ENCODE measurements around the gene TRAF3IP1. TPM values are rescaled to one million over a fixed set of nuclear protein-coding genes. Genes with fewer than 3 reads are reported as not detected.
A peak's percentile ranks its signal among the peaks of the same experiment; 100 is the strongest.

The TRAF3IP1 gene
- total RNA-seq, 1 donor from 2014 or later, result 15.1 TPM

GRCh38 chr2:238420878-238421694, 100.8 kb downstream of the TRAF3IP1 start:
- Mint-ChIP-seq H3K9me3 (ENCODE audit: low read depth) (no peaks in the 10 kb centered on the region), H3K27me3 (ENCODE audit: low read depth) (no peaks in the 10 kb centered on the region), H3K4me1 (ENCODE audit: low read depth) (peaks cover 57% of the 10 kb centered on the region), H3K27ac (ENCODE audit: unreplicated experiment) (peak overlapping the region; percentile 94), H3K36me3 (ENCODE audit: low read depth) (no peaks in the 10 kb centered on the region), H3K4me3 (ENCODE audit: unreplicated experiment) (peak overlapping the region; percentile 7)
- TF ChIP-seq CTCF (IDR thresholded peaks at IDR 0.05), result no peak
- no peak for DNase-seq (ENCODE audit: low spot score)

GRCh38 chr2:238421695-238422035, 101.3 kb downstream of the TRAF3IP1 start:
- TF ChIP-seq CTCF (IDR thresholded peaks at IDR 0.05), result no peak
- Mint-ChIP-seq H3K27me3 (ENCODE audit: low read depth) (no peaks in the 10 kb centered on the region), H3K9me3 (ENCODE audit: low read depth) (no peaks in the 10 kb centered on the region), H3K27ac (ENCODE audit: unreplicated experiment) (peak overlapping the region; percentile 94), H3K4me3 (ENCODE audit: unreplicated experiment) (no peak overlapping the region), H3K4me1 (ENCODE audit: low read depth) (peaks cover 59% of the 10 kb centered on the region), H3K36me3 (ENCODE audit: low read depth) (no peaks in the 10 kb centered on the region)
- DNase-seq (ENCODE audit: low spot score), result no peak

GRCh38 chr2:238422285-238422684, 102.0 kb downstream of the TRAF3IP1 start:
- Mint-ChIP-seq H3K36me3 (ENCODE audit: low read depth) (no peaks in the 10 kb centered on the region), H3K27ac (ENCODE audit: unreplicated experiment) (no peak overlapping the region), H3K4me3 (ENCODE audit: unreplicated experiment) (no peak overlapping the region), H3K9me3 (ENCODE audit: low read depth) (no peaks in the 10 kb centered on the region), H3K27me3 (ENCODE audit: low read depth) (no peaks in the 10 kb centered on the region), H3K4me1 (ENCODE audit: low read depth) (peaks cover 59% of the 10 kb centered on the region)
- no peak for TF ChIP-seq CTCF (IDR thresholded peaks at IDR 0.05)
- DNase-seq (ENCODE audit: low spot score), result no peak

- no peaks in the 10 kb centered on the region for H3K9me3 Mint-ChIP-seq (ENCODE audit: low read depth)
- no peak for TF ChIP-seq CTCF (IDR thresholded peaks at IDR 0.05)
- H3K4me3 Mint-ChIP-seq (ENCODE audit: unreplicated experiment), result no peak overlapping the region
- no peaks in the 10 kb centered on the region for H3K36me3 Mint-ChIP-seq (ENCODE audit: low read depth)
- peaks cover 63% of the 10 kb centered on the region for H3K4me1 Mint-ChIP-seq (ENCODE audit: low read depth)
- H3K27ac Mint-ChIP-seq (ENCODE audit: unreplicated experiment), result peak overlapping the region; percentile 49
- H3K27me3 Mint-ChIP-seq (ENCODE audit: low read depth), result no peaks in the 10 kb centered on the region
- DNase-seq (ENCODE audit: low spot score), result no peak
These were observed 102.6 kb downstream of the TRAF3IP1 start for GRCh38 chr2:238422940-238423339.

- Mint-ChIP-seq H3K36me3 (ENCODE audit: low read depth) (no peaks in the 10 kb centered on the region), H3K27ac (ENCODE audit: unreplicated experiment) (no peak overlapping the region), H3K27me3 (ENCODE audit: low read depth) (no peaks in the 10 kb centered on the region), H3K4me3 (ENCODE audit: unreplicated experiment) (no peak overlapping the region), H3K9me3 (ENCODE audit: low read depth) (no peaks in the 10 kb centered on the region), H3K4me1 (ENCODE audit: low read depth) (peaks cover 64% of the 10 kb centered on the region)
- no peak for DNase-seq (ENCODE audit: low spot score)
- no peak for TF ChIP-seq CTCF (IDR thresholded peaks at IDR 0.05)
These were observed 103.4 kb downstream of the TRAF3IP1 start for GRCh38 chr2:238423561-238424312.
